Breast epithelium (tissue), 3 donors: Measurements from ENCODE around the gene HRH2.

Source experiments
- CTCF ChIP-seq, 3 donors: fragments of 450-650 bp; IDR thresholded peaks; one replicate each; pipeline ENCODE4 v1.5.1; 2016 to 2017; ENCODE audit warnings: antibody characterized with exemption in 3 of 3, mild to moderate bottlenecking in 3 of 3, moderate library complexity in 3 of 3
- POLR2A ChIP-seq: fragments of 450-650 bp; IDR thresholded peaks from one replicate; pipeline ENCODE4 v1.6.1; 2016; ENCODE audit warnings: antibody characterized with exemption, mild to moderate bottlenecking, moderate library complexity
- POLR2AphosphoS5 ChIP-seq, 3 donors: sonication (generic); formaldehyde crosslinking; IDR thresholded peaks; one replicate each; pipeline ENCODE4 v1.6.1; 2017; ENCODE audit warnings: antibody characterized with exemption in 3 of 3

- TF ChIP-seq CTCF (IDR thresholded peaks at IDR 0.05) (no peak), POLR2A (no peak), POLR2AphosphoS5 (IDR thresholded peaks at IDR 0.05) (no peak)
Observed at GRCh38 chr5:175713930-175714329, 56.1 kb downstream of the HRH2 start.
